NT2/D1 (cell line): ENCODE results near the gene C3orf49.

ENCODE experiments used
- SUZ12 ChIP-seq: IDR thresholded peaks from 2 replicates; pipeline ENCODE4 v1.6.1; 2011; ENCODE audit not compliant: insufficient read length, insufficient read depth; ENCODE audit errors: extremely low read depth
- ZNF274 ChIP-seq: IDR thresholded peaks from 2 replicates; pipeline ENCODE4 v1.6.1; 2011; ENCODE audit warnings: mild to moderate bottlenecking, low read depth, low read length

DNA sequence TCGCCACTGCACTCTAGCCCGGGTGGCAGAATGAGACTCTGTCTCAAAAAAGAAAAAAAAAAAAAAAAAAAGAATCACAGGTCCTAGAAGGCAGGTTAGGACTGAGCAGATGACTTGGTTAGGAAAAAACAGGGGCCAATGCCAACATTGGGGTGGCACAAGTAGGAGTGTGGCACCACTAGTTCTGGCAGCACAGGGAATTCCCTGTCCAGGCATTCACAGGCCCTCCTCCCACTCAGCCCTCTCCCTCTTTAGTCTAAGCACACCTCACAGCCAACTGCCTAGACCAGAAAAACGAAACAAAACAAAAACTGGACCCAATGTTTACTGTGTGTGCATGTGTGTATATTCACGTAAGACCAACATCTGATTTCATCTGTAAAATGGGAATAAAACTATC is 34.0 kb downstream of the C3orf49 start:
- no peak for TF ChIP-seq SUZ12
- no peak for TF ChIP-seq ZNF274
